H9 (cell line): Measurements from ENCODE around the gene HNRNPF. TPM values are rescaled to one million over a fixed set of nuclear protein-coding genes. Genes with fewer than 3 reads are reported as not detected.
A peak's percentile ranks its signal among the peaks of the same experiment; 100 is the strongest.

ENCODE experiments used
- DNase-seq: peaks from one replicate; pipeline ENCODE4 v3.0.0-alpha.2; 2017
- H2AFZ ChIP-seq: one replicate; pipeline ENCODE4 v1.6.1; 2013; ENCODE audit warnings: mild to moderate bottlenecking, low read length, control low read depth, moderate library complexity
- H2AK5ac ChIP-seq: 2 replicates; pipeline ENCODE4 v1.6.1; 2013; ENCODE audit warnings: low read length, control low read depth, mixed read lengths; ENCODE audit not compliant: insufficient read length
- H2BK120ac ChIP-seq: one replicate; pipeline ENCODE4 v1.6.1; 2013; ENCODE audit warnings: low read depth, mild to moderate bottlenecking, low read length, control low read depth, inconsistent platforms; ENCODE audit not compliant: poor library complexity, severe bottlenecking
- H2BK12ac ChIP-seq: 2 replicates; pipeline ENCODE4 v1.6.1; 2013; ENCODE audit warnings: low read length, control low read depth, mixed read lengths, low read depth; ENCODE audit not compliant: insufficient read length
- H2BK15ac ChIP-seq: 2 replicates; pipeline ENCODE4 v1.6.1; 2013; ENCODE audit warnings: low read depth, low read length, control low read depth
- H2BK20ac ChIP-seq: one replicate; pipeline ENCODE4 v1.6.1; 2013; ENCODE audit warnings: low read depth, mild to moderate bottlenecking, low read length, control low read depth, inconsistent platforms; ENCODE audit not compliant: poor library complexity, severe bottlenecking
- H2BK5ac ChIP-seq: 2 replicates; pipeline ENCODE4 v1.6.1; 2013; ENCODE audit warnings: low read length, control low read depth, mixed read lengths; ENCODE audit not compliant: insufficient read length
- H3K14ac ChIP-seq: 2 replicates; pipeline ENCODE4 v1.6.1; 2013; ENCODE audit warnings: low read length, control low read depth; ENCODE audit not compliant: insufficient read depth
- H3K18ac ChIP-seq: 2 replicates; pipeline ENCODE4 v1.6.1; 2013; ENCODE audit warnings: low read depth, mild to moderate bottlenecking, mixed read lengths, low read length, control low read depth; ENCODE audit not compliant: insufficient read length
- H3K23ac ChIP-seq: 2 replicates; pipeline ENCODE4 v1.6.1; 2013; ENCODE audit warnings: low read length, control low read depth, mixed read lengths, low read depth; ENCODE audit not compliant: insufficient read length
- H3K23me2 ChIP-seq: 2 replicates; pipeline ENCODE4 v1.6.1; 2013; ENCODE audit warnings: low read depth, mild to moderate bottlenecking, mixed read lengths, low read length, control low read depth; ENCODE audit not compliant: insufficient read length, poor library complexity, severe bottlenecking
- H3K27ac ChIP-seq: 2 replicates; pipeline ENCODE4 v1.5.1; 2013; ENCODE audit warnings: low read length, control low read depth, mixed read lengths, low read depth; ENCODE audit not compliant: insufficient read length
- H3K27me3 ChIP-seq: 2 replicates; pipeline ENCODE4 v1.6.1; 2013; ENCODE audit warnings: low read length, control low read depth, inconsistent platforms; ENCODE audit not compliant: insufficient read depth
- H3K4ac ChIP-seq: 2 replicates; pipeline ENCODE4 v1.6.1; 2013; ENCODE audit warnings: low read depth, mild to moderate bottlenecking, control low read depth, inconsistent platforms, low read length, moderate library complexity
- H3K4me1 ChIP-seq: 2 replicates; pipeline ENCODE4 v1.6.1; 2013; ENCODE audit warnings: low read length, control low read depth, inconsistent platforms; ENCODE audit not compliant: insufficient read depth
- H3K4me2 ChIP-seq: 2 replicates; pipeline ENCODE4 v1.6.1; 2013; ENCODE audit warnings: low read length, control low read depth, mixed read lengths; ENCODE audit not compliant: insufficient read length, insufficient read depth
- H3K56ac ChIP-seq: 2 replicates; pipeline ENCODE4 v1.6.1; 2013; ENCODE audit warnings: low read depth, mild to moderate bottlenecking, mixed read lengths, low read length, control low read depth; ENCODE audit not compliant: insufficient read length
- H3K79me1 ChIP-seq: 2 replicates; pipeline ENCODE4 v1.6.1; 2013; ENCODE audit warnings: low read depth, mild to moderate bottlenecking, moderate library complexity, low read length, control low read depth, inconsistent platforms; ENCODE audit not compliant: insufficient read depth, poor library complexity, severe bottlenecking
- H3K79me2 ChIP-seq: 2 replicates; pipeline ENCODE4 v1.6.1; 2013; ENCODE audit warnings: low read length, control low read depth, inconsistent platforms; ENCODE audit not compliant: insufficient read depth
- H3K9ac ChIP-seq: 2 replicates; pipeline ENCODE4 v1.6.1; 2013; ENCODE audit warnings: low read length, control low read depth, mixed read lengths; ENCODE audit not compliant: insufficient read length; ENCODE audit errors: extremely low read depth
- H3K9me3 ChIP-seq: one replicate; pipeline ENCODE4 v1.6.1; 2013; ENCODE audit warnings: low read depth, low read length, inconsistent platforms; ENCODE audit not compliant: control insufficient read depth
- H3T11ph ChIP-seq: one replicate; pipeline ENCODE4 v1.6.1; 2013; ENCODE audit warnings: mild to moderate bottlenecking, low read length, control low read depth, inconsistent platforms
- H4K20me1 ChIP-seq: one replicate; pipeline ENCODE4 v1.6.1; 2013; ENCODE audit not compliant: control insufficient read depth, insufficient read length, insufficient read depth
- H4K5ac ChIP-seq: 2 replicates; pipeline ENCODE4 v1.6.1; 2013; ENCODE audit warnings: low read depth, mild to moderate bottlenecking, mixed read lengths, low read length, control low read depth; ENCODE audit not compliant: insufficient read length
- H4K8ac ChIP-seq: replicated peaks from 2 replicates; pipeline ENCODE4 v1.6.1; 2013; ENCODE audit warnings: low read length, control low read depth, mixed read lengths, low read depth; ENCODE audit not compliant: insufficient read length
- H4K91ac ChIP-seq: 2 replicates; pipeline ENCODE4 v1.6.1; 2013; ENCODE audit warnings: low read depth, mild to moderate bottlenecking, moderate library complexity, mixed read lengths, low read length, control low read depth; ENCODE audit not compliant: insufficient read length
- H3K27ac Mint-ChIP-seq, 3 experiments: 2 replicates in 2 of 3; 3 replicates in 1 of 3; pipeline ENCODE4 v1.8.0; 2020 to 2021; ENCODE audit warnings: mixed read lengths in 3 of 3, mild to moderate bottlenecking in 1 of 3, moderate library complexity in 1 of 3
- H3K27me3 Mint-ChIP-seq: 2 replicates; pipeline ENCODE4 v1.8.0; 2021; ENCODE audit warnings: low read depth, mild to moderate bottlenecking, moderate library complexity, mixed read lengths
- H3K36me3 Mint-ChIP-seq, 3 experiments: 2 replicates in 2 of 3; 3 replicates in 1 of 3; pipeline ENCODE4 v1.8.0; 2020 to 2021; ENCODE audit warnings: low read depth in 3 of 3, mixed read lengths in 3 of 3; ENCODE audit not compliant: insufficient read depth in 1 of 3
- H3K4me1 Mint-ChIP-seq, 2 experiments: 2 replicates each; pipeline ENCODE4 v1.8.0; 2020; ENCODE audit warnings: mixed read lengths in 2 of 2
- H3K4me3 Mint-ChIP-seq, 2 experiments: 2 replicates in 1 of 2; 3 replicates in 1 of 2; pipeline ENCODE4 v1.8.0; 2020 to 2021; ENCODE audit warnings: mild to moderate bottlenecking in 2 of 2, mixed read lengths in 2 of 2, moderate library complexity in 1 of 2
- H3K9me3 Mint-ChIP-seq, 2 experiments: 2 replicates in 1 of 2; 3 replicates in 1 of 2; pipeline ENCODE4 v1.8.0; 2020; ENCODE audit warnings: mild to moderate bottlenecking in 2 of 2, mixed read lengths in 2 of 2, moderate library complexity in 1 of 2
- WGBS: extraction: QIAGEN DNeasy Blood & Tissue Kit; methylation state at CpG from one replicate; pipeline ENCODE4 v1.1.7; 2013; ENCODE audit warnings: missing lambda C conversion rate, low lambda C conversion rate, mixed read lengths; ENCODE audit not compliant: insufficient read length; ENCODE audit errors: extremely low coverage; 5-methylcytosine and 5-hydroxymethylcytosine counted together
- total RNA-seq: library from RNA; stranded (reverse); gene quantifications from 2 replicates; pipeline ENCODE4 v1.2.1, GENCODE V29; 2021
- TF ChIP-seq, protein P1 (sequence below): fragments of 200-600 bp; sonication (generic); conservative IDR thresholded peaks from 3 replicates; pipeline ENCODE4 v1.8.0; 2021; ENCODE audit warnings: antibody characterized with exemption, mild to moderate bottlenecking

Gene HNRNPF
- total RNA-seq, 1 experiment from 2014 or later = 411 TPM

DNA sequence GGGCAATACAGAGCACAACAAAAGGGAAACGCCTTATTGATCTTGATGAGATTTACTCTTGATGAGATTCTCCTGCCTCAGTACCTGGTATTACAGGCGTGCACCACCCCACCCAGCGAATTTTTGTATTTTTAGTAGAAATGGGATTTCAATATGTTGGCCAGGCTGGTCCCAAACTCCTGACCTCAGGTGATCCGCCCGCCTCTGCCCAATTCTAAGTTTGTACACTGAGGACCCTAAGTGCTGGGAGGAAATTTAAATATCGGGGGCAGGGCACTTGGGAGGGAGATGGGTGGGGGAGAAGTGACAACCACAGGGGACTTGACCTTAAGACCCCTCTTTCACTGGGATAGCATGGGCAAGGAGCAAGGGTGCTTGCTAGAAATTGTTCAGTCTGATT is 14.1 kb downstream of the HNRNPF start:
- H2AFZ ChIP-seq = no peak overlapping the region
- no peaks in the 10 kb centered on the region for H3K27me3 ChIP-seq
- H3K27me3 Mint-ChIP-seq = peaks cover 4% of the 10 kb centered on the region
- H4K20me1 ChIP-seq = no peaks in the 10 kb centered on the region
- peak overlapping the region; percentile 90 to 92 for H3K4me3 Mint-ChIP-seq
- peaks cover 52 to 57% of the 10 kb centered on the region in 2 experiments for H3K4me1 Mint-ChIP-seq
- no peak overlapping the region for H2BK120ac ChIP-seq
- H3K9me3 Mint-ChIP-seq = no peaks in the 10 kb centered on the region; a peak in 1 of 5 replicates
- H2BK15ac ChIP-seq = no peak overlapping the region
- no peak overlapping the region for H2BK20ac ChIP-seq
- H2BK5ac ChIP-seq = no peak overlapping the region
- peaks cover 10% of the 10 kb centered on the region for H3K23me2 ChIP-seq
- H4K8ac ChIP-seq = no peak overlapping the region
- no peak overlapping the region for H3K14ac ChIP-seq
- peaks cover 52 to 74% (median 61%) of the 10 kb centered on the region in 3 experiments for H3K36me3 Mint-ChIP-seq
- peaks cover 7% of the 10 kb centered on the region for H3K79me1 ChIP-seq
- H2AK5ac ChIP-seq = no peak overlapping the region
- WGBS = no CpG with 5 or more reads among the region's 6 CpGs
- H3K27ac Mint-ChIP-seq = peak overlapping the region in 1 of 3 experiments; percentile 53; a peak in 1 of 7 replicates
- TF ChIP-seq, protein P1, sequence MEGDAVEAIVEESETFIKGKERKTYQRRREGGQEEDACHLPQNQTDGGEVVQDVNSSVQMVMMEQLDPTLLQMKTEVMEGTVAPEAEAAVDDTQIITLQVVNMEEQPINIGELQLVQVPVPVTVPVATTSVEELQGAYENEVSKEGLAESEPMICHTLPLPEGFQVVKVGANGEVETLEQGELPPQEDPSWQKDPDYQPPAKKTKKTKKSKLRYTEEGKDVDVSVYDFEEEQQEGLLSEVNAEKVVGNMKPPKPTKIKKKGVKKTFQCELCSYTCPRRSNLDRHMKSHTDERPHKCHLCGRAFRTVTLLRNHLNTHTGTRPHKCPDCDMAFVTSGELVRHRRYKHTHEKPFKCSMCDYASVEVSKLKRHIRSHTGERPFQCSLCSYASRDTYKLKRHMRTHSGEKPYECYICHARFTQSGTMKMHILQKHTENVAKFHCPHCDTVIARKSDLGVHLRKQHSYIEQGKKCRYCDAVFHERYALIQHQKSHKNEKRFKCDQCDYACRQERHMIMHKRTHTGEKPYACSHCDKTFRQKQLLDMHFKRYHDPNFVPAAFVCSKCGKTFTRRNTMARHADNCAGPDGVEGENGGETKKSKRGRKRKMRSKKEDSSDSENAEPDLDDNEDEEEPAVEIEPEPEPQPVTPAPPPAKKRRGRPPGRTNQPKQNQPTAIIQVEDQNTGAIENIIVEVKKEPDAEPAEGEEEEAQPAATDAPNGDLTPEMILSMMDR = no peak
- H3K56ac ChIP-seq = no peak overlapping the region
- no peaks in the 10 kb centered on the region for H3K9me3 ChIP-seq
- no peak overlapping the region for H4K5ac ChIP-seq
- DNase-seq = no peak
- H3T11ph ChIP-seq = no peak overlapping the region
- H3K4me2 ChIP-seq = peak overlapping the region; percentile 92
- no peaks in the 10 kb centered on the region; the same call in 1 of the 2 replicates for H3K4me1 ChIP-seq
- H3K18ac ChIP-seq = no peak overlapping the region
- no peak overlapping the region for H4K91ac ChIP-seq
- H3K9ac ChIP-seq = no peak overlapping the region
- no peak overlapping the region for H3K4ac ChIP-seq
- no peak overlapping the region for H3K27ac ChIP-seq
- no peak overlapping the region for H2BK12ac ChIP-seq
- H3K79me2 ChIP-seq = peaks cover 47% of the 10 kb centered on the region
- H3K23ac ChIP-seq = no peak overlapping the region
